VCaP (cell line): ENCODE measurements around the gene NRROS.

ENCODE experiments used
- H3K27ac ChIP-seq: fragments of 450-650 bp; 2 replicates; pipeline ENCODE4 v1.5.1; 2017
- TF ChIP-seq, protein P1 (sequence below): fragments of 450-650 bp; conservative IDR thresholded peaks from 2 replicates; pipeline ENCODE4 v1.5.1; 2017; ENCODE audit warnings: mild to moderate bottlenecking, moderate library complexity

NRROS gene

DNA sequence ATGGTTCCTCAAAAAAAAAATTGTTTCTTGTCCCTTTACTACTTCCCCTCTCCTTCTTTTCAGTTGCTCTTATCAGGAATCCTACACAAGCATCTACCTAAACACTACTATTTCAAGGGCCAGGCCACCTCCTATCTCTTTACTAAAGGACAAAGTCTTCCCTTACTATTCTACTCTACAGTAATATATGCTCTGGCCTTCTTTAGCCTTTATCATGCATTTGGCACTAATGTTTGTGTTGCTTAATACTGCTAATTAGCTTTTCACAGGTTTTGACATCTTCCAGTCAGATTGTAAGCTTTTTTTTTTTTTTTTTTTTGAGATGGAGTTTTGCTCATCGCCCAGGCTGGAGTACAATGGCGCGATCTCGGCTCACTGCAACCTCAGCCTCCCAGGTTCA is 67.2 kb downstream of the NRROS start:
- H3K27ac ChIP-seq: no peak overlapping the region
- TF ChIP-seq, protein P1, sequence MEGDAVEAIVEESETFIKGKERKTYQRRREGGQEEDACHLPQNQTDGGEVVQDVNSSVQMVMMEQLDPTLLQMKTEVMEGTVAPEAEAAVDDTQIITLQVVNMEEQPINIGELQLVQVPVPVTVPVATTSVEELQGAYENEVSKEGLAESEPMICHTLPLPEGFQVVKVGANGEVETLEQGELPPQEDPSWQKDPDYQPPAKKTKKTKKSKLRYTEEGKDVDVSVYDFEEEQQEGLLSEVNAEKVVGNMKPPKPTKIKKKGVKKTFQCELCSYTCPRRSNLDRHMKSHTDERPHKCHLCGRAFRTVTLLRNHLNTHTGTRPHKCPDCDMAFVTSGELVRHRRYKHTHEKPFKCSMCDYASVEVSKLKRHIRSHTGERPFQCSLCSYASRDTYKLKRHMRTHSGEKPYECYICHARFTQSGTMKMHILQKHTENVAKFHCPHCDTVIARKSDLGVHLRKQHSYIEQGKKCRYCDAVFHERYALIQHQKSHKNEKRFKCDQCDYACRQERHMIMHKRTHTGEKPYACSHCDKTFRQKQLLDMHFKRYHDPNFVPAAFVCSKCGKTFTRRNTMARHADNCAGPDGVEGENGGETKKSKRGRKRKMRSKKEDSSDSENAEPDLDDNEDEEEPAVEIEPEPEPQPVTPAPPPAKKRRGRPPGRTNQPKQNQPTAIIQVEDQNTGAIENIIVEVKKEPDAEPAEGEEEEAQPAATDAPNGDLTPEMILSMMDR: no peak

DNA sequence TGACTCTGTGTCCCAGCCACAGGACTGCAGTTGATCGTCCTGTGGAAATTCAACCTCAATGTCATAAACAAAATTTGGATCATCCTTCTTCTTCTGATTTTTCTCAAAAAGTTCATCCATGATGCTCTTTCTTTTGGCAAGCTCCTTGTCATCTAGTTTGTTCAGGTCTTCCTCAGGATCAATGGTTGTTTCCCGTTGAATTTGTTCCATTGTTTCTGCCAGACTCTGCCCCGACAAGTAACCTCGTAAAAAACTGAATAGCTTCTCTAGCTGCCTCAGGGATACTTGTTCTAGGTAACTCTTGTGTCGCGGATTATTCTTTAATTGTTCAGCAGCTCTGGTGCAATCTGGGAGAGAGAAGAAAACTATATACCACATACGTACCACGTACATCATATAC is 68.1 kb downstream of the NRROS start:
- no peak overlapping the region for H3K27ac ChIP-seq
- TF ChIP-seq, protein P1: no peak

DNA sequence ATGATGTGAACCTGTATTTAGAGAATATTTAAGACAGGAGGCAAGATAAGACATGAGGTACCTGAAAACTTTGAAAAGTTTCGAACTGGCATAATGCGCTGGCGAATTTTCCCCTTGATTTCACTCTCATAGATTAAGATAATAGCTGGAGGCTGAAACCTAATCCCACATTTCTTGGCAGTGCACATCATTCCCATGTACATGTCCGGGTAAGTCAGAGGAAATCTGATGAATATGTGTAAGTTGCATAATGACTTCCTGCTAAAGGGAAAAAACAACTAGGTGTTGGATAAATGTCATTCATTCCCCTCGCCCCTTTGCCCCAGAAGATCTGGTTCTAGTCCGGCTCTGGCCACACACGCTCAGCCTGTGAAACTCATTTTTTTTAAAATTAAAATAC is 69.0 kb downstream of the NRROS start:
- no peak overlapping the region for H3K27ac ChIP-seq
- TF ChIP-seq, protein P1: no peak
